HepG2 (cell line): ENCODE measurements around the gene ATG2A. TPM values are rescaled to one million over a fixed set of nuclear protein-coding genes. Genes with fewer than 3 reads are reported as not detected.

Source experiments
- ARID2 ChIP-seq: sonication (generic); formaldehyde crosslinking; IDR thresholded peaks from 2 replicates; pipeline ENCODE4 v1.8.1; 2022; ENCODE audit warnings: mild to moderate bottlenecking, missing genetic modification reagents, borderline replicate concordance
- BORCS8-MEF2B ChIP-seq: sonication (generic); formaldehyde crosslinking; IDR thresholded peaks from 2 replicates; pipeline ENCODE4 v1.8.0; 2022; ENCODE audit warnings: mild to moderate bottlenecking, missing genetic modification reagents
- CAMTA2 ChIP-seq: sonication (generic); formaldehyde crosslinking; IDR thresholded peaks from 2 replicates; pipeline ENCODE4 v1.4.0; 2020; ENCODE audit warnings: mild to moderate bottlenecking, missing genetic modification reagents, borderline replicate concordance
- ELF3 ChIP-seq: IDR thresholded peaks from 2 replicates; pipeline ENCODE4 v1.6.1; 2016; ENCODE audit warnings: missing genetic modification reagents, missing compliant biosample characterization
- HCFC1 ChIP-seq: fragments of 150-350 bp; IDR thresholded peaks from 2 replicates; pipeline ENCODE4 v1.6.1; 2014; ENCODE audit warnings: low read depth, low read length
- HIVEP1 ChIP-seq: sonication (generic); formaldehyde crosslinking; IDR thresholded peaks from 2 replicates; pipeline ENCODE4 v1.4.0; 2020; ENCODE audit warnings: mild to moderate bottlenecking, missing genetic modification reagents
- HNRNPL ChIP-seq: fragments of 200-400 bp; formaldehyde crosslinking; IDR thresholded peaks from 2 replicates; pipeline ENCODE4 v1.6.1; 2017; ENCODE audit warnings: mild to moderate bottlenecking, low read depth, low read length
- JUN ChIP-seq: sonication (generic); formaldehyde crosslinking; IDR thresholded peaks from 2 replicates; pipeline ENCODE4 v1.4.0; 2020; ENCODE audit warnings: mild to moderate bottlenecking, missing genetic modification reagents
- JUND ChIP-seq: sonication (generic); formaldehyde crosslinking; IDR thresholded peaks from 2 replicates; pipeline ENCODE4 v1.8.0; 2022; ENCODE audit warnings: mild to moderate bottlenecking, missing genetic modification reagents
- PHF8 ChIP-seq: sonication (generic); formaldehyde crosslinking; IDR thresholded peaks from 2 replicates; pipeline ENCODE4 v1.5.0; 2020; ENCODE audit warnings: missing genetic modification reagents
- RELA ChIP-seq: sonication (generic); formaldehyde crosslinking; IDR thresholded peaks from 2 replicates; pipeline ENCODE4 v1.4.0; 2020; ENCODE audit warnings: missing genetic modification reagents
- RFX3 ChIP-seq: IDR thresholded peaks from 2 replicates; pipeline ENCODE4 v1.6.1; 2016; ENCODE audit warnings: missing biosample characterization, missing genetic modification reagents
- RORA ChIP-seq: sonication (generic); formaldehyde crosslinking; IDR thresholded peaks from 2 replicates; pipeline ENCODE4 v1.5.0; 2020; ENCODE audit warnings: mild to moderate bottlenecking, missing genetic modification reagents, moderate library complexity
- TBL1XR1 ChIP-seq: fragments of 150-350 bp; IDR thresholded peaks from 2 replicates; pipeline ENCODE4 v1.6.1; 2014; ENCODE audit warnings: borderline replicate concordance, low read length; ENCODE audit not compliant: partially characterized antibody
- ZBTB46 ChIP-seq: sonication (generic); formaldehyde crosslinking; IDR thresholded peaks from 2 replicates; pipeline ENCODE4 v1.4.0; 2020; ENCODE audit warnings: mild to moderate bottlenecking, missing genetic modification reagents, borderline replicate concordance
- ZBTB8A ChIP-seq: sonication (generic); formaldehyde crosslinking; IDR thresholded peaks from 2 replicates; pipeline ENCODE4 v1.4.0; 2020; ENCODE audit warnings: mild to moderate bottlenecking, low read depth, missing genetic modification reagents, borderline replicate concordance
- ZFP36L2 ChIP-seq: sonication (generic); formaldehyde crosslinking; IDR thresholded peaks from 2 replicates; pipeline ENCODE4 v1.4.0; 2020; ENCODE audit warnings: missing genetic modification reagents
- ZNF205 ChIP-seq: IDR thresholded peaks from 2 replicates; pipeline ENCODE4 v1.6.1; 2018; ENCODE audit warnings: missing biosample characterization, missing genetic modification reagents
- ZNF343 ChIP-seq: sonication (generic); formaldehyde crosslinking; IDR thresholded peaks from 2 replicates; pipeline ENCODE4 v1.4.0; 2020; ENCODE audit warnings: mild to moderate bottlenecking, missing genetic modification reagents
- ZNF644 ChIP-seq: IDR thresholded peaks from 2 replicates; pipeline ENCODE4 v1.6.1; 2016; ENCODE audit warnings: low read depth
- ZNF790 ChIP-seq: sonication (generic); formaldehyde crosslinking; IDR thresholded peaks from 2 replicates; pipeline ENCODE4 v1.8.0; 2022; ENCODE audit warnings: missing genetic modification reagents, mild to moderate bottlenecking, borderline replicate concordance
- polyA plus RNA-seq, 8 experiments: library from polyadenylated mRNA; depleted of rRNA in 3 of 8; stranded (reverse) in 7 of 8; unstranded in 1 of 8; fragments of >200 nt; fragmentation: Illumina TruSeq in 4 of 8; extraction: Trizol in 4 of 8; gene quantifications; 2 replicates each; pipeline versions ENCODE4 v1.2.1 to v1.2.3, GENCODE V29; 2011 to 2016; ENCODE audit warnings: low read depth in 4 of 8, missing spikeins in 1 of 8, mixed read lengths in 1 of 8; ENCODE audit not compliant: insufficient read depth in 1 of 8
- total RNA-seq, 5 experiments: library from RNA; depleted of rRNA; stranded (reverse); fragments of >200 nt; fragmentation: Illumina TruSeq; extraction: Trizol; gene quantifications; 2 replicates each; pipeline ENCODE4 v1.2.3, GENCODE V29; 2016; ENCODE audit warnings: low read depth in 1 of 5
- TF ChIP-seq, protein P1 (sequence below): sonication (generic); formaldehyde crosslinking; IDR thresholded peaks from 2 replicates; pipeline ENCODE4 v1.8.0; 2022; ENCODE audit warnings: missing genetic modification reagents, mild to moderate bottlenecking, inconsistent platforms, borderline replicate concordance
- TF ChIP-seq, protein P2 (sequence below): sonication (generic); formaldehyde crosslinking; IDR thresholded peaks from 2 replicates; pipeline ENCODE4 v1.5.0; 2020; ENCODE audit warnings: missing genetic modification reagents

ATG2A gene
- total and polyA plus RNA-seq, 2 of the 13 experiments (the other 11 are each of a cell fraction or from before 2014, with no cell fraction given): 6.7 to 8.0 TPM

DNA sequence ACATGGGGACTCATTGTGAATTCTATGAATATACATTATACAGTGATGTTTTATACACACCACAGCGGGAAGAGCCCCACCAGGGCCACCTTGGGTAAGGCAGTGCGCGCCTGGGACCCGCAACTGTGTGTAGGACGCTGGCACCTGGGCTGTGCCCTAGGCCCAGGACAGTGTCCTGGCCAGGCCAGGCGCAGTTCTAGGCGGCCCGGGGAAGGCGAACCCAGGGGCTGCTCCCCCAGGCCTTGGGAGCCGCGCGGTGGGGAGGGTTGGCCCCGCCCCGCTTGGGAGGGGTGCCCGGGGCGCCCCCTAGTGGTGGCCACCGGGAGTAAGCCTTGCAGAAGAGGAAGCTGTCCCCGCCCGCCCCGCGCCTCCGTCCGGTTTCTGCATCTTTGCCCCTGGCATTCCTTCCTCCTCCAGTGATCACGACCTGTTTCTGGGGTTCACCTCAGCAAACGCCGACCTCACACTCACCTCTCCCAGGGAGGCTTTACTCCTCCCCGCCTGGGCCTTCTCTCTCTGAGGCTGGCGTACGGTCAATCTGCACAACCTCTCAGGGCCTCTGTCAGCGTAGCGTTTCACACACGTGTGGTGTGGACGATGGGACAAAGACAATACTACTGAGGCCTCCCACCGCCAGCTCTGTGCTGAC is 29.1 kb downstream of the ATG2A start (continued):
- TF ChIP-seq, protein P1, sequence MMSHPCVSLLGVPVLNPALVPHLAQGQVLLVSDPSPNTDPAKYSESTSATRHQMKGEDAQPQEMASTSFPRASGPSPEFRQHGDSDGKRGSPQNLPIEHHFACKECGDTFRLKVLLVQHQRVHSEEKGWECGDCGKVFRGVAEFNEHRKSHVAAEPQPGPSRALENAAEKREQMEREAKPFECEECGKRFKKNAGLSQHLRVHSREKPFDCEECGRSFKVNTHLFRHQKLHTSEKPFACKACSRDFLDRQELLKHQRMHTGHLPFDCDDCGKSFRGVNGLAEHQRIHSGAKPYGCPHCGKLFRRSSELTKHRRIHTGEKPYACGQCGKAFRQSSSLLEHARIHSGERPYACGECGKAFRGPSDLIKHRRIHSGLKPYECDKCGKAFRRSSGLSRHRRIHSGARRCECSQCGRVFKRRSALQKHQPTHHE: peak; percentile 89; the same call in 1 of the 2 replicates
- no peak for TF ChIP-seq JUN
- no peak for TF ChIP-seq ZNF790 (CRISPR knock-in tag)
- TF ChIP-seq TBL1XR1: no peak
- TF ChIP-seq RELA: no peak
- TF ChIP-seq RORA (CRISPR knock-in tag): no peak
- TF ChIP-seq ZBTB46 (CRISPR knock-in tag): no peak
- TF ChIP-seq ZFP36L2 (CRISPR knock-in tag): no peak
- TF ChIP-seq ARID2 (CRISPR knock-in tag): no peak; the same call in 1 of the 2 replicates
- 0 out of 2 replicates have a peak, but pooled peaks have one; percentile 18 for TF ChIP-seq PHF8 (CRISPR knock-in tag)
- peak; percentile 70 for TF ChIP-seq ELF3 (CRISPR knock-in tag)
- TF ChIP-seq ZNF205 (CRISPR knock-in tag): peak; percentile 49; the same call in 1 of the 2 replicates
- peak; percentile 61 for TF ChIP-seq HIVEP1 (CRISPR knock-in tag)
- no peak for TF ChIP-seq ZBTB8A (CRISPR knock-in tag)
- peak; percentile 66; the same call in 1 of the 2 replicates for TF ChIP-seq BORCS8-MEF2B
- no peak; the same call in 1 of the 2 replicates for TF ChIP-seq ZNF343 (CRISPR knock-in tag)
- TF ChIP-seq HNRNPL: peak; percentile 85
- TF ChIP-seq ZNF644 (CRISPR knock-in tag): no peak
- no peak for TF ChIP-seq JUND (CRISPR knock-in tag)
- peak; percentile 77; the same call in 1 of the 2 replicates for TF ChIP-seq CAMTA2 (CRISPR knock-in tag)
- no peak for TF ChIP-seq HCFC1
- no peak for TF ChIP-seq RFX3 (CRISPR knock-in tag)
- TF ChIP-seq, protein P2, sequence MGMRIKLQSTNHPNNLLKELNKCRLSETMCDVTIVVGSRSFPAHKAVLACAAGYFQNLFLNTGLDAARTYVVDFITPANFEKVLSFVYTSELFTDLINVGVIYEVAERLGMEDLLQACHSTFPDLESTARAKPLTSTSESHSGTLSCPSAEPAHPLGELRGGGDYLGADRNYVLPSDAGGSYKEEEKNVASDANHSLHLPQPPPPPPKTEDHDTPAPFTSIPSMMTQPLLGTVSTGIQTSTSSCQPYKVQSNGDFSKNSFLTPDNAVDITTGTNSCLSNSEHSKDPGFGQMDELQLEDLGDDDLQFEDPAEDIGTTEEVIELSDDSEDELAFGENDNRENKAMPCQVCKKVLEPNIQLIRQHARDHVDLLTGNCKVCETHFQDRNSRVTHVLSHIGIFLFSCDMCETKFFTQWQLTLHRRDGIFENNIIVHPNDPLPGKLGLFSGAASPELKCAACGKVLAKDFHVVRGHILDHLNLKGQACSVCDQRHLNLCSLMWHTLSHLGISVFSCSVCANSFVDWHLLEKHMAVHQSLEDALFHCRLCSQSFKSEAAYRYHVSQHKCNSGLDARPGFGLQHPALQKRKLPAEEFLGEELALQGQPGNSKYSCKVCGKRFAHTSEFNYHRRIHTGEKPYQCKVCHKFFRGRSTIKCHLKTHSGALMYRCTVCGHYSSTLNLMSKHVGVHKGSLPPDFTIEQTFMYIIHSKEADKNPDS: no peak
